Testis (tissue), 2 donors: ENCODE data around the gene MRPS7.

ENCODE experiments used
- POLR2A ChIP-seq: fragments of 450-650 bp; IDR thresholded peaks from one replicate; pipeline ENCODE4 v1.6.1; 2017; ENCODE audit warnings: antibody characterized with exemption, mild to moderate bottlenecking, moderate library complexity
- TF ChIP-seq, protein P1 (sequence below), 3 experiments: fragments of 450-650 bp in 2 of 3; fragments of 200-600 bp in 1 of 3; sonication (generic) in 1 of 3; IDR thresholded peaks; one replicate each; pipeline ENCODE4 v1.5.1; 2016 to 2019; ENCODE audit warnings: antibody characterized with exemption in 3 of 3, mild to moderate bottlenecking in 2 of 3, moderate library complexity in 1 of 3

DNA sequence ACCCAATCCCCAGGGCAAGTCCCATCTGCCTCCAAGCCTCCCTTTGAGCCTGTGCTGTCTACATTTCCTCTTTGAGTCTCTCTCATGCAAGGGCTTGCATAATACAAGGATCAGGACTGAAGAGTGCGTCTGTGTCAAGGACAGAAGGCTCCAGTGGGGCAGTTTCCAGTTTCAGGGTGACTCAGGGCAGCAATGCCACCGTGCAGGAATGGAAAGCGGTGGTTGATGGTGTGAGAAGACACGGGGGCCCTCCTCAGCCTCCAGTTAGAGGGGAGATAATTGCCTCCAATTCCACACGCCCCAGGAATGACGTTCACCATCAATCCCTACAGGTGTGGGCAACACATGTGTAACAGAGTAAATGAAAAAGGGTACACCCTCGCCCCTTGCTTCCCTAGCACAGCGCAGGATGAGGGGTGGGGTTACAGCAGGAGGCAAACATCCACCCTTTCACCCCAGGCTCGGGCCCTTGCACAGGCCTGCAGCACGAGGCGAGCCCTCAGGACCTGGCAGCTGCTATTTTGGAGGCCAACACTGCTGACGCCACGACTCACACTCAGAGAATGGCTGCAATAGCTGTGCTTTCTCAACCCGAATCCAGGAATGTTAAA, 52.4 kb downstream of the MRPS7 start:
- TF ChIP-seq, protein P1, sequence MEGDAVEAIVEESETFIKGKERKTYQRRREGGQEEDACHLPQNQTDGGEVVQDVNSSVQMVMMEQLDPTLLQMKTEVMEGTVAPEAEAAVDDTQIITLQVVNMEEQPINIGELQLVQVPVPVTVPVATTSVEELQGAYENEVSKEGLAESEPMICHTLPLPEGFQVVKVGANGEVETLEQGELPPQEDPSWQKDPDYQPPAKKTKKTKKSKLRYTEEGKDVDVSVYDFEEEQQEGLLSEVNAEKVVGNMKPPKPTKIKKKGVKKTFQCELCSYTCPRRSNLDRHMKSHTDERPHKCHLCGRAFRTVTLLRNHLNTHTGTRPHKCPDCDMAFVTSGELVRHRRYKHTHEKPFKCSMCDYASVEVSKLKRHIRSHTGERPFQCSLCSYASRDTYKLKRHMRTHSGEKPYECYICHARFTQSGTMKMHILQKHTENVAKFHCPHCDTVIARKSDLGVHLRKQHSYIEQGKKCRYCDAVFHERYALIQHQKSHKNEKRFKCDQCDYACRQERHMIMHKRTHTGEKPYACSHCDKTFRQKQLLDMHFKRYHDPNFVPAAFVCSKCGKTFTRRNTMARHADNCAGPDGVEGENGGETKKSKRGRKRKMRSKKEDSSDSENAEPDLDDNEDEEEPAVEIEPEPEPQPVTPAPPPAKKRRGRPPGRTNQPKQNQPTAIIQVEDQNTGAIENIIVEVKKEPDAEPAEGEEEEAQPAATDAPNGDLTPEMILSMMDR (IDR thresholded peaks at IDR 0.05): no peak
- TF ChIP-seq POLR2A: no peak
